HepG2 (cell line): ENCODE data around the gene DRC7.

Source experiments
- CTCF ChIP-seq: sonication (generic); formaldehyde crosslinking; IDR thresholded peaks from 2 replicates; pipeline ENCODE4 v1.5.0; 2020; ENCODE audit warnings: mild to moderate bottlenecking, missing genetic modification reagents, moderate library complexity
- NR2F6 ChIP-seq, 2 experiments: IDR thresholded peaks; 2 replicates each; pipeline ENCODE4 v1.6.1; 2016; ENCODE audit warnings: antibody characterized with exemption in 1 of 2, mild to moderate bottlenecking in 1 of 2
- POLR2A ChIP-seq, 2 experiments: IDR thresholded peaks; 2 replicates each; pipeline ENCODE4 v1.6.1; 2011; ENCODE audit warnings: low read depth in 2 of 2, low read length in 2 of 2, mild to moderate bottlenecking in 1 of 2, moderate library complexity in 1 of 2; ENCODE audit not compliant: insufficient read depth in 1 of 2
- SOX5 ChIP-seq: IDR thresholded peaks from 2 replicates; pipeline ENCODE4 v1.6.1; 2016; ENCODE audit warnings: borderline replicate concordance
- TBL1XR1 ChIP-seq: fragments of 150-350 bp; IDR thresholded peaks from 2 replicates; pipeline ENCODE4 v1.6.1; 2014; ENCODE audit warnings: borderline replicate concordance, low read length; ENCODE audit not compliant: partially characterized antibody

DNA sequence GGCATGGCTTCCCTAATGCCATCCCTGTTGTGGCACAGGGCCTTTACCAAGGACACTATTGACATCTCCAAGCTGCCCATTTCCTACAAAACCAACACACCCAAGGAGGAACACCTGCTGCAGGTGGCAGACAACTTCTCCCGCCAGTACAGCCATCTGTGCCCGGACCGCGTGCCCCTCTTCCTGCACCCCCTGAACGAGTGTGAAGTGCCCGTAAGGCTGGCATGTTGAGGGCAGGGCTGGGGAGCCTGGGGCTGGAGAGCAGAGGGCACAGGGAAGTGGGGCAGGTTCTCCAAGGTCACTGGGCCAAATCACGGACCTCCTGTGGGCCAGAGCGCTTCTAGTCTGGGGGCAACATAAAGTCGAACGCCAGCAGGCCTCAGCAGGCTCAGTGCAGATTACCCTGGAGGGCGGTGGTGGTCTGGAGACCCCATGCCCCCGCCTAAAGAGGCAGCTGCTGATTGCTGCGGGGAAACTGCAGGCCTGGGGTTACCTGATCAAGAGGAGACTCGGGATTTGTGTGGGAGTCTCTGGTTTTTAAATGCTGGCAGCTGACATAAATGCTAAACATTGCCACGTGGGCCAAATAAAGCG lies 4.3 kb downstream of the DRC7 start:
- TF ChIP-seq POLR2A (IDR thresholded peaks at IDR 0.05; ENCODE audit: insufficient read depth in 1 of 2, low read depth in 2 of 2, low read length in 2 of 2) (no peak), CTCF (CRISPR knock-in tag) (no peak), TBL1XR1 (no peak), NR2F6 (IDR thresholded peaks at IDR 0.05) (no peak), NR2F6 (CRISPR knock-in tag; IDR thresholded peaks at IDR 0.05) (no peak), SOX5 (CRISPR knock-in tag) (no peak)
